ENCODE results near the gene COL6A1. TPM values are rescaled to one million over a fixed set of nuclear protein-coding genes. Genes with fewer than 3 reads are reported as not detected.

The COL6A1 gene
- polyA plus RNA-seq, 1 of the 3 experiments (the other 2 are of a cell fraction), result 107 TPM

DNA sequence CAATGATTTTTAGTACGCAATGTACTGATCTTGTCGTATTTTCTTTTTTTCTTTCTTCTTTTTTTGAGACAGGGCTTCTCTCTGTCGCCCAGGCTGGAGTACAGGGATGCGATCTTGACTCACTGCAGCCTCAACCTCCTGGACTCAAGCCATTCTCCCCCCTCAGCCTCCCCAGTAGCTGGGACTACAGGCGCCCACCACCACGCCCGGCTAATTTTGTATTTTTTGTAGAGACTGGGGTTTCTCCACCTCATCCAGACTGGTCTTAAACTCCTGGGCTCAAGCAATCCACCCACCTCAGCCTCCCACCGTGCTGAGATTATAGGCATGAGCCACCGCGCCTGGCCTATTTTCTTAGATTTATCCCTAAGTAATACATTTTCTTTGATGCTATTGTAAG lies 72.5 kb downstream of the COL6A1 start:
- no peak overlapping the region for H3K9ac ChIP-seq

More for the DNA sequence above, 72.5 kb downstream of the COL6A1 start:
- H3K4me1 ChIP-seq (ENCODE audit: control insufficient read depth in 1 of 2, insufficient read depth in 2 of 2, low read depth in 1 of 2, low read length in 1 of 2), result no peaks in the 10 kb centered on the region; a peak in 1 of 4 replicates
- no peak for DNase-seq
- no peaks in the 10 kb centered on the region for H3K36me3 ChIP-seq (replicated peaks in 1 of 2; ENCODE audit: control insufficient read depth in 1 of 2, insufficient read depth in 2 of 2, low read length in 1 of 2)
- no peak overlapping the region for H2AFZ ChIP-seq (ENCODE audit: low read depth)
- no peaks in the 10 kb centered on the region for H4K20me1 ChIP-seq (ENCODE audit: insufficient read depth)
- POLR2A ChIA-PET, result interaction anchor here (1.0 kb wide), 1 partner anchor 41 kb away, joined by 3 read pairs; no protein-coding TSS in a partner anchor
- no peaks in the 10 kb centered on the region for H3K9me3 ChIP-seq
- no peaks in the 10 kb centered on the region for H3K79me2 ChIP-seq (ENCODE audit: insufficient read depth)
- TF ChIP-seq RCOR1 (IDR thresholded peaks at IDR 0.05; ENCODE audit: low read length) (no peak), POLR2AphosphoS5 (IDR thresholded peaks at IDR 0.05; ENCODE audit: low read depth, low read length) (no peak), MAX (IDR thresholded peaks at IDR 0.05; ENCODE audit: low read depth) (no peak), TEAD4 (IDR thresholded peaks at IDR 0.05; ENCODE audit: borderline replicate concordance, insufficient read depth) (no peak), RAD21 (IDR thresholded peaks at IDR 0.05; ENCODE audit: low read length) (no peak), NRF1 (IDR thresholded peaks at IDR 0.05; ENCODE audit: low read depth, low read length) (no peak), GATA2 (CRISPR knock-in tag; IDR thresholded peaks at IDR 0.05) (no peak), RFX5 (IDR thresholded peaks at IDR 0.05; ENCODE audit: low read length) (no peak), GABPA (IDR thresholded peaks at IDR 0.05; ENCODE audit: low read depth) (no peak), FOXJ3 (CRISPR knock-in tag; IDR thresholded peaks at IDR 0.05) (no peak), CHD2 (IDR thresholded peaks at IDR 0.05; ENCODE audit: low read length, partially characterized antibody) (no peak), CTCF (IDR thresholded peaks at IDR 0.05) (no peak)
- TF ChIP-seq, protein P1, sequence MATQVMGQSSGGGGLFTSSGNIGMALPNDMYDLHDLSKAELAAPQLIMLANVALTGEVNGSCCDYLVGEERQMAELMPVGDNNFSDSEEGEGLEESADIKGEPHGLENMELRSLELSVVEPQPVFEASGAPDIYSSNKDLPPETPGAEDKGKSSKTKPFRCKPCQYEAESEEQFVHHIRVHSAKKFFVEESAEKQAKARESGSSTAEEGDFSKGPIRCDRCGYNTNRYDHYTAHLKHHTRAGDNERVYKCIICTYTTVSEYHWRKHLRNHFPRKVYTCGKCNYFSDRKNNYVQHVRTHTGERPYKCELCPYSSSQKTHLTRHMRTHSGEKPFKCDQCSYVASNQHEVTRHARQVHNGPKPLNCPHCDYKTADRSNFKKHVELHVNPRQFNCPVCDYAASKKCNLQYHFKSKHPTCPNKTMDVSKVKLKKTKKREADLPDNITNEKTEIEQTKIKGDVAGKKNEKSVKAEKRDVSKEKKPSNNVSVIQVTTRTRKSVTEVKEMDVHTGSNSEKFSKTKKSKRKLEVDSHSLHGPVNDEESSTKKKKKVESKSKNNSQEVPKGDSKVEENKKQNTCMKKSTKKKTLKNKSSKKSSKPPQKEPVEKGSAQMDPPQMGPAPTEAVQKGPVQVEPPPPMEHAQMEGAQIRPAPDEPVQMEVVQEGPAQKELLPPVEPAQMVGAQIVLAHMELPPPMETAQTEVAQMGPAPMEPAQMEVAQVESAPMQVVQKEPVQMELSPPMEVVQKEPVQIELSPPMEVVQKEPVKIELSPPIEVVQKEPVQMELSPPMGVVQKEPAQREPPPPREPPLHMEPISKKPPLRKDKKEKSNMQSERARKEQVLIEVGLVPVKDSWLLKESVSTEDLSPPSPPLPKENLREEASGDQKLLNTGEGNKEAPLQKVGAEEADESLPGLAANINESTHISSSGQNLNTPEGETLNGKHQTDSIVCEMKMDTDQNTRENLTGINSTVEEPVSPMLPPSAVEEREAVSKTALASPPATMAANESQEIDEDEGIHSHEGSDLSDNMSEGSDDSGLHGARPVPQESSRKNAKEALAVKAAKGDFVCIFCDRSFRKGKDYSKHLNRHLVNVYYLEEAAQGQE (IDR thresholded peaks at IDR 0.05; ENCODE audit: low read depth, low read length), result no peak
- H3K27ac ChIP-seq (ENCODE audit: low read depth in 2 of 2, low read length in 1 of 2), result no peak overlapping the region
- H3K27me3 ChIP-seq (ENCODE audit: insufficient read depth), result no peaks in the 10 kb centered on the region
- H3F3A ChIP-seq (replicated peaks; ENCODE audit: insufficient read depth), result no peaks in the 10 kb centered on the region
- CTCF ChIA-PET, result no interaction called here
- 89% methylated on average over 10 of the region's 10 CpGs for WGBS (ENCODE audit: low lambda C conversion rate)
- no peak overlapping the region for H3K4me3 ChIP-seq (ENCODE audit: low read depth in 2 of 2, low read length in 1 of 2)
- H3K4me2 ChIP-seq, result no peak overlapping the region
- no peaks in the 10 kb centered on the region for H3K9me2 ChIP-seq
